ENCODE data around the gene TUBA4A. TPM values are rescaled to one million over a fixed set of nuclear protein-coding genes. Genes with fewer than 3 reads are reported as not detected.

Gene TUBA4A
- total and polyA plus RNA-seq, 2 of the 8 experiments (the other 6 are each of a cell fraction or from before 2014, with no cell fraction given): 67.3 to 172 TPM

- TF ChIP-seq E2F6 (IDR thresholded peaks at IDR 0.05) (peak; percentile 99), CREB1 (IDR thresholded peaks at IDR 0.05) (no peak; the same call in 1 of the 2 replicates), EP300 (IDR thresholded peaks at IDR 0.05; ENCODE audit: borderline replicate concordance in 1 of 2, low read depth in 2 of 2, low read length in 2 of 2) (no peak), MAX (IDR thresholded peaks at IDR 0.05) (peak; percentile 97), TAF1 (IDR thresholded peaks at IDR 0.05; ENCODE audit: low read depth, low read length) (peak; percentile 69; the same call in 1 of the 2 replicates), ZNF274 (IDR thresholded peaks at IDR 0.05; ENCODE audit: borderline replicate concordance, extremely low read depth, low read length) (no peak), BCL11A (IDR thresholded peaks at IDR 0.05; ENCODE audit: low read depth in 2 of 2, low read length in 2 of 2) (no peak), ATF2 (IDR thresholded peaks at IDR 0.05; ENCODE audit: low read length) (peak; percentile 75; the same call in 1 of the 2 replicates)
These were observed 34.7 kb downstream of the TUBA4A start, which contains the start of gene ABCB6 (continued) for GRCh38 chr2:219218732-219219701.

Data from H1 (cell line).